Measurements from ENCODE around the gene TNNT3.

DNA sequence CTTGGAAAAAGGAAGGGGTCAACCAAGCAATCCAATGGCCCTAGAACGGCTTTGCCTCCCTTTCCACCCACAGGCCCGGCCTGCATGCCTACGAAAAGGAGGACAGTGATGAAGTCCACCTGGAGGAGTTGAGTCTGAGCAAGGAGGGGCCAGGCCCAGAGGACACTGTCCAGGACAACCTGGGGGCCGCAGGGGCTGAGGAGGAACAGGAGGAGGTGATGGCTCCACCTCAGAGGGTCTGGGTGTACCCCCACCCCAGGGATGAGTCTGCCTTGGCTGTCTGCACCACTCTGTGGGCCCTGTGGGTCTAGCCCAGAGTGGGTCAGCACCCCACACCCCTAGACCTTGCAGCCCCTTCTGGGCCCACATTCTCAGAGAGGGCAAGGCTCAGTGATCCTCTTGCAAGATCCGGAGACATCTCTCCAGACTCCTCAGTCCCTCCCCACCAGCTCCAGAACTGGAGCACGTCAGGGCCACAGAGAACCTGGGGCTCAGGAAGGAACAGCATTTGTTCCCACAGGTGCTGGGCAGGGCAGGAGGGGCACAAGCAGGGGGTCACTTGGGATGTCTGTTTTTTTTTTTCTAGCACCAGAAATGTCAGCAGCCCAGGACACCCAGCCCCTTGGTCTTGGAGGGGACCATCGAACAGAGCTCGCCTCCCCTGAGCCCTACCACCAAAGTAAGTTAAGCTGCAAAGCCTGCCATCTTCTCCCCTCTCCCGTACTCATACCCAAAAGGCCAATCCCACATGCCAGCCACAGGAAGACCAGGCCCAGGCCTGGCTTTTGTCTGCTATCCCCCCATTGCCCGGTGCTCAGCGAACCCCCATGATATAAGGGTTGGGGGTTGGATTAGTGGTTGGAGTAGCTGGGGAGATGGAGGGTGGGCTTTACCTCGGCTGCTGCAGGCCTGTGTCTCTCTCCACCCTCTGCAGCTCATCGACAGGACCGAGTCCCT lies 35.9 kb upstream of the TNNT3 start:
- TF ChIP-seq ZFP3 (CRISPR knock-in tag; IDR thresholded peaks at IDR 0.05) (no peak), TCF4 (CRISPR knock-in tag; IDR thresholded peaks at IDR 0.05; ENCODE audit: borderline replicate concordance) (no peak), TOX (CRISPR knock-in tag; IDR thresholded peaks at IDR 0.05; ENCODE audit: borderline replicate concordance) (no peak), RARB (CRISPR knock-in tag; IDR thresholded peaks at IDR 0.05) (no peak), ARNTL (CRISPR knock-in tag; IDR thresholded peaks at IDR 0.05; ENCODE audit: borderline replicate concordance, low read depth) (no peak), GLIS3 (CRISPR knock-in tag; IDR thresholded peaks at IDR 0.05) (no peak)
- TF ChIP-seq, protein P1, sequence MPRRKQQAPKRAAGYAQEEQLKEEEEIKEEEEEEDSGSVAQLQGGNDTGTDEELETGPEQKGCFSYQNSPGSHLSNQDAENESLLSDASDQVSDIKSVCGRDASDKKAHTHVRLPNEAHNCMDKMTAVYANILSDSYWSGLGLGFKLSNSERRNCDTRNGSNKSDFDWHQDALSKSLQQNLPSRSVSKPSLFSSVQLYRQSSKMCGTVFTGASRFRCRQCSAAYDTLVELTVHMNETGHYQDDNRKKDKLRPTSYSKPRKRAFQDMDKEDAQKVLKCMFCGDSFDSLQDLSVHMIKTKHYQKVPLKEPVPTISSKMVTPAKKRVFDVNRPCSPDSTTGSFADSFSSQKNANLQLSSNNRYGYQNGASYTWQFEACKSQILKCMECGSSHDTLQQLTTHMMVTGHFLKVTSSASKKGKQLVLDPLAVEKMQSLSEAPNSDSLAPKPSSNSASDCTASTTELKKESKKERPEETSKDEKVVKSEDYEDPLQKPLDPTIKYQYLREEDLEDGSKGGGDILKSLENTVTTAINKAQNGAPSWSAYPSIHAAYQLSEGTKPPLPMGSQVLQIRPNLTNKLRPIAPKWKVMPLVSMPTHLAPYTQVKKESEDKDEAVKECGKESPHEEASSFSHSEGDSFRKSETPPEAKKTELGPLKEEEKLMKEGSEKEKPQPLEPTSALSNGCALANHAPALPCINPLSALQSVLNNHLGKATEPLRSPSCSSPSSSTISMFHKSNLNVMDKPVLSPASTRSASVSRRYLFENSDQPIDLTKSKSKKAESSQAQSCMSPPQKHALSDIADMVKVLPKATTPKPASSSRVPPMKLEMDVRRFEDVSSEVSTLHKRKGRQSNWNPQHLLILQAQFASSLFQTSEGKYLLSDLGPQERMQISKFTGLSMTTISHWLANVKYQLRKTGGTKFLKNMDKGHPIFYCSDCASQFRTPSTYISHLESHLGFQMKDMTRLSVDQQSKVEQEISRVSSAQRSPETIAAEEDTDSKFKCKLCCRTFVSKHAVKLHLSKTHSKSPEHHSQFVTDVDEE (CRISPR knock-in tag; IDR thresholded peaks at IDR 0.05) = no peak
- TF ChIP-seq, protein P2, sequence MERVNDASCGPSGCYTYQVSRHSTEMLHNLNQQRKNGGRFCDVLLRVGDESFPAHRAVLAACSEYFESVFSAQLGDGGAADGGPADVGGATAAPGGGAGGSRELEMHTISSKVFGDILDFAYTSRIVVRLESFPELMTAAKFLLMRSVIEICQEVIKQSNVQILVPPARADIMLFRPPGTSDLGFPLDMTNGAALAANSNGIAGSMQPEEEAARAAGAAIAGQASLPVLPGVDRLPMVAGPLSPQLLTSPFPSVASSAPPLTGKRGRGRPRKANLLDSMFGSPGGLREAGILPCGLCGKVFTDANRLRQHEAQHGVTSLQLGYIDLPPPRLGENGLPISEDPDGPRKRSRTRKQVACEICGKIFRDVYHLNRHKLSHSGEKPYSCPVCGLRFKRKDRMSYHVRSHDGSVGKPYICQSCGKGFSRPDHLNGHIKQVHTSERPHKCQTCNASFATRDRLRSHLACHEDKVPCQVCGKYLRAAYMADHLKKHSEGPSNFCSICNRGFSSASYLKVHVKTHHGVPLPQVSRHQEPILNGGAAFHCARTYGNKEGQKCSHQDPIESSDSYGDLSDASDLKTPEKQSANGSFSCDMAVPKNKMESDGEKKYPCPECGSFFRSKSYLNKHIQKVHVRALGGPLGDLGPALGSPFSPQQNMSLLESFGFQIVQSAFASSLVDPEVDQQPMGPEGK (CRISPR knock-in tag; IDR thresholded peaks at IDR 0.05; ENCODE audit: borderline replicate concordance) = no peak

All from SK-N-SH treated with all-trans-retinoic acid at 6 μM for 48 hours (cell line).